Endometrial microvascular endothelial cells (primary cell): ENCODE data around the gene APELA. TPM values are rescaled to one million over a fixed set of nuclear protein-coding genes. Genes with fewer than 3 reads are reported as not detected.
"Not testable (repeated sequence)": the region's sequence is repeated elsewhere in the genome, so short reads cannot be mapped to it uniquely, and the experiment has no call there.

Experiments
- in situ Hi-C: cut with HindIII; loops from 2 replicates; pipeline ENCODE4 v1.10.0; 2017; ENCODE audit warnings: low sequenced_read_pairs, low pct_unique_long_range_greater_than_20kb; ENCODE audit errors: inconsistent ontology term
- total RNA-seq: library from RNA; depleted of rRNA; stranded (reverse); fragments of >200 nt; gene quantifications from one replicate; pipeline ENCODE4 v1.2.3, GENCODE V29; 2015; ENCODE audit errors: inconsistent ontology term

APELA gene
- total RNA-seq, 1 donor from 2014 or later = not detected

- in situ Hi-C loops = not testable (repeated sequence)
Observed at GRCh38 chr4:164913506-164913905, 36.5 kb downstream of the APELA start.

GRCh38 chr4:164918956-164919355 is 42.0 kb downstream of the APELA start:
- in situ Hi-C loops = no loop called here

GRCh38 chr4:164924670-164925238 is 47.8 kb downstream of the APELA start:
- in situ Hi-C loops = no loop called here

- in situ Hi-C loops = no loop called here
Observed at GRCh38 chr4:164926301-164926700, 49.3 kb downstream of the APELA start.

- in situ Hi-C loops = not testable (repeated sequence)
Observed at GRCh38 chr4:164927101-164927500, 50.1 kb downstream of the APELA start.

GRCh38 chr4:164930647-164931046 is 53.7 kb downstream of the APELA start:
- in situ Hi-C loops = no loop called here

- in situ Hi-C loops = no loop called here
Observed at GRCh38 chr4:164931551-164932324, 54.8 kb downstream of the APELA start.

GRCh38 chr4:164933244-164933643 is 56.3 kb downstream of the APELA start:
- in situ Hi-C loops = no loop called here

- in situ Hi-C loops = no loop called here
Observed at GRCh38 chr4:164935363-164935762, 58.4 kb downstream of the APELA start.

- in situ Hi-C loops = not testable (repeated sequence)
Observed at GRCh38 chr4:164935865-164936606, 59.1 kb downstream of the APELA start.

GRCh38 chr4:164937576-164938270 is 60.7 kb downstream of the APELA start:
- in situ Hi-C loops = no loop called here

GRCh38 chr4:164943192-164943591 is 66.2 kb downstream of the APELA start:
- in situ Hi-C loops = no loop called here

GRCh38 chr4:164945146-164945545 is 68.2 kb downstream of the APELA start:
- in situ Hi-C loops = no loop called here

- in situ Hi-C loops = no loop called here
Observed at GRCh38 chr4:164946810-164947209, 69.8 kb downstream of the APELA start.

Other genes starting within 250 kb of the APELA start
- not detected for gene SMIM31, start 123.0 kb upstream of the APELA start, total RNA-seq
- gene TRIM61, start 100.5 kb downstream of the APELA start, total RNA-seq = not detected
- not detected for gene TRIM60, start 154.8 kb downstream of the APELA start, total RNA-seq
- gene TRIM75, start 176.7 kb downstream of the APELA start, total RNA-seq = not detected
- gene TMEM192, start 235.7 kb downstream of the APELA start, total RNA-seq = 14.4 TPM